COLO668 (cell line): Measurements from ENCODE around the gene GALNT6.
"Not testable (repeated sequence)": the region's sequence is repeated elsewhere in the genome, so short reads cannot be mapped to it uniquely, and the experiment has no call there.

Source experiments
- DNase-seq: peaks from one replicate; lab custom pipeline; 2025; ENCODE audit not compliant: unreplicated experiment; lab: John Stamatoyannopoulos, UW

The GALNT6 gene

DNA sequence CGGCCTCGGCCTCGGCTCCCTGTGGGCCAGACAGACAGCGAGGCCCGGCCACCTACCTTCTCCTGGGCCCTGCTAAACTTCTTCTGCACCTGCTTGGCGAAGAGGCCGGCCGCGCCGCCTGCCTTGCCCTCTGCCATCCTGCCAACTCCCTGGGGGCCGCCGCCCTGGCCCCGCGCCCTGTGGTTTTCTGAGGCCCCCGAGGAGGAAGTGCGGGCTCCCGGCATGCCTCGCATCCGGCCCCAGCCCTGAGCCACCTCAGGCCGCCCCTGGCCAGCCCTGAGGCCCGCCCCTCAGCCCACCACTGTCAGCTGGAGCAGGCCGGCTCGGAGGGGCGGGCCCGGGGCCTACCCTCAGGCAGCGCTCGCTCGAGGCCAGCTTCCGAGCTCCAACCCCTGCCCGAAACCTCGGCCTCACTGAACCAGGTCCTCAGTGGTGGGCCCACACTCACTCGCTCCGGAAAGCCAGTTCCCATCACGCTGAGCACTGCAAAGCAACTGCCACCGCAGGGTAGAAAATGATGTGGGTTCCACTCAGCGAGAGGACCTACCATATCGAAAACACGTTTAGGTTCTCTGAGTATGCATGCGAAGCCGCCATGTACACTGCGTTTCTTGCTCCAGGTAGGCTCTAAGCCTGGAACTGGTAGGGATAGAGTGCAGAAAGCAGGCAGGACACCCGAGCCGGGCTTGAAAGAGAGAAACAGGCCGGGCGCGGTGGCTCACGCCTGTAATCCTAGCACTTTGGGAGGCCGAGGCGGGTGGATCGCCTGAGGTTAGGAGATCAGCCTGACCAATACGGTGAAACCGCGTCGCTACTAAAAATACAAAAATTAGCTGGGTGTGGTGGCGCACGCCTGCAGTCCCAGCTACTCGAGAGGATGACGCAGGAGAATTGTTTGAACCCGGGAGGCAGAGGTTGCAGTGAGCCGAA, 67.0 kb downstream of the GALNT6 start, which contains the start of gene BIN2:
Gene BIN2, minus strand, starts transcription at position 209 of the 930 bp plus-strand sequence. Its CDS starts 72 bp downstream, at position 137.
- no peak for DNase-seq

DNA sequence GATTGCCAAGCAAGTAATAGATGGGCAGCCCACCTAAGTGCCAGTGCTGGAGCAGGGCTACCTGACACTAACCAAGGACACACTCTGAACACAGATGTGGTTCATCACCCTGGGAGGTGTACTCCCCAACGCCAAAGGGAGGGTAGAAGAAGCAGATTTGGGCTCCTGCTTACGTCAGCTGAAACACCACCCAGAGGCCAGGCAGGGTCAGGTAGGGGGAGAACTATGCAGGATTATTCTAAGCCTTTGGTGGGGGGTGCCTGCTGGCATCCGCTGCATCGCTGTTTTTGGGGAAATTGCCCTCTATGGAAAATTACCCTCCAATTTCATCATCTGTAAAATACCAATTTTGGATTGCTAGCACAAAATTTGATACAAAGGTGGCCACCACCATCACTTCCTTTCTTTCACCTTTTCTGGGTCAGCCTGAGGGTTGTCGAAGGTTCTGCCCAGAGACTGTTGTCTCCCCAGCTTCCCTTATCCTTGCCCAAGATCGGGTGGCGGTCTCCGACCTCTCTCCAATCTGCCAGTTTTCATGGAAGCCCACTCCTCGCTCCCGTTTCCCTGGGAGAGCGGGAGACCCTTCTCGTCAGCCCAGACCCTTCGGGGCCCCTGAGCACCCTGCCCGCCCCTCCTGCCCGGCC, 67.8 kb downstream of the GALNT6 start:
- DNase-seq: no peak

DNA sequence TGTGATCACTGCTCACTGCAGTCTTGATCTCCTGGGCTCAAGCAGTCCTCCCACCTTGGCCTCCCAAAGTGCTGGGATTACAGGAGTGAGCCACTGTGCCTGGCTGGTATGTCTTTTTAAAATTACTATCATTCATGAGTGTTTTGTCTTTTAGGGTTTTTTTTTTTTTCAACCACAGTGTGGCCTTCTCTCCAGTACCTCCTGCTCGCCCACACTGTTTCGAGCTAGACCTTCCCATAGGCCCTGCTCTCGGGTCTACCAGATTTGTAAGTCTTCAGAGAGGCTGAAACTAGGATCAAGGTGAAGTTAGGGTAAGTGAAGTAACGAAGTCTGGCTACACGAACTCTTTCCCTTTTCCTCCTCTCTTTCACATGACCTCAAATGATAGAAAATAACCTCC, 68.8 kb downstream of the GALNT6 start:
- DNase-seq: no peak

DNA sequence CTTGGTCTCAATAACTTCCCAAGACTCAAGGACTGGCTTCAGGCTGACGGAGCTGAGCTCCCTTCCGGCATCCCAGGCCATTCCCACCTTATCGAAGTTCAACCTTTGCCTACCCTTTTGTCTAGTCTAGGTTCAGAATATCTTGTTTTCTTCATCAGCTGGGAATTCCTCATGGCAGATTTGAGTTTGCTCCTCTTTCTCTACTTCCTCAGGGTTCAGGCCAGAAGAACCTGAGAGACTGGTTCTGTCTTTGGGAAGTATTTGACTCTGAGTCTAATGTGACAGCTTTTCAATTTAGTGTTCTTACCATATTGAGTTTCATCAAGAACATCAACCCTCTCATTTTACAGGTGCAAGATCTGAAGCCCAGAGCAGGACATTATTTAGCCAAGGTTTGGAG, 69.3 kb downstream of the GALNT6 start:
- DNase-seq: no peak

DNA sequence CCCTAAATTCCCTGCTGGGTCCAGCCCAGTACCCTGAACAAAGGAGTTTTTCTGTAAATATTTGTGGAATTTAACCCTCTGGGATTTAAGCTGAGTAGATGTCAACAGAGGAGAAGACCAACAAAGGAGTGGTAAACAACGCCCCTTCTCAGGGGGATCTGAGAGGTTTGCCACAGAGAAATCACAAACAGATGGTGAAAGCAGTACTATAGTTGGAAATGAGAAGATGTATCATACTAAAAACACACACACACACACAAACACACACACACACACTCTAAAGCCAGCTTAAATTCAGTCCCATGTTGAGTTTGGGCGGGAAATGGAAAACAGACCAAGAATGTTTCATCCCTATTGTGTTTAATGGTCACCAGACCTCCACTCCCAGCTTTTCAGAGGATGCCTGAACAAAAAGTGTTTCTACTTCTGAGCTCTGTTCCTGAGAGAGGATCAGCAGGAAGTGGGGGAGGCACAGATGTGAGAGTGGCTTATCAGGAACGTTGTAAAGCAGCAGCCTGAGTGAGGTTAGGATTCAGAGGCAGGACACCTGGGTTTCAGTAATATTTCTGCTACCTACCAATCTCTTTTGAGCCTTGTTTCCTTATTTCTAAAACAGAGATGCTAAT, 70.4 kb downstream of the GALNT6 start:
- DNase-seq: no peak

DNA sequence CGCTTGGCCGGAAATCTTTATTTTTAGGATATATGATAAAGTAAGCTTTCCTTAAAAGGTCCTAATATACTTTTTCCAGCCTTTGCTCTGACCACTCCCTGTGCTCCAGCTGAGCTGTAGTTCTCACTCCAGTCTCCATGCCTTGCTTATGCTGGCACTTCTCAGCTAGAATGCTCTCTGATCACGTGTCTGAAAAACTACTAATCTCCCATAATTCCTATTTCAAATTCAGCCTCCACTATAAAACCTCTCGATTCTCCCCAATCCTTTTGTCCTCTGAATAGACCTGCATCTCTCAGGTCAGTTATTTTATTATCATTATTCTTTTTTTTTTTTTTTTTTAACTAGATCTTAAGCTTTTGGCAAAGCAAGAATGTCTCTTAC, 70.9 kb downstream of the GALNT6 start:
- DNase-seq: no peak

DNA sequence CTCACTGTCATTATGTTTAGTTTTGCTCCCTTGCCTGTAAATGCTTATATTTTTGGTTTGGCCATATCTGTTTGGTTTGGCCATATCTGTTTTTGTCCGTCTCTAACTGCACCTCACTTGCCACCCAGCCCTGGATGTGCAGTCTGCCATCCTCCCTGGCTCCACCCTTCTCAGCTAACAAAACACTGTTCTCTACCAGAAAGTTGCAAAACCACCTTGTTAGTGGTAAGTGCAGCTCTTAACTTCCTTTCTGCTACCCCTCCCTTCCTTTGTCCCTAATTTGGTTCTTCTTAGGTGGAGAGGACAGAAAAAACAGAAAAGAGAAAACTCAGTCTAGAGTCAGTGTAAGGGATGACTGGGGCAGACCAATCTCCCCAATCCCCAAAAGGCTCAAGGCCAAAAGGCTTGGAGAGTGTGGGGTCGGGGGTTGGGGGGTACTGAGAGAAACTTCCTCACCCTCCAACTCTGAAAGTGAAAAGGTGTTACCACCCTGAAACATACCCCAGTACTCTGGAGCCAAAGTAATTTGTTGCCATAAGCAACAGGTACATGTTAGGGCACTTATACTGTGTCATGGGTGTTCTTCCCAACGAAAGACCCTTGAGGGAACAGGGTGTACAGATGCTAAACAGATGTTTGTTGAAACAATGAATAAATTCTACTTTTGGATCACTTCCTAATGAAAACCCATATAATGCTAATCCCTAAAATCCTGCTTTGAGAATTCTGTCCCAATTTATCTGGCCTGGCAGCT, 72.2 kb downstream of the GALNT6 start:
- no peak for DNase-seq

DNA sequence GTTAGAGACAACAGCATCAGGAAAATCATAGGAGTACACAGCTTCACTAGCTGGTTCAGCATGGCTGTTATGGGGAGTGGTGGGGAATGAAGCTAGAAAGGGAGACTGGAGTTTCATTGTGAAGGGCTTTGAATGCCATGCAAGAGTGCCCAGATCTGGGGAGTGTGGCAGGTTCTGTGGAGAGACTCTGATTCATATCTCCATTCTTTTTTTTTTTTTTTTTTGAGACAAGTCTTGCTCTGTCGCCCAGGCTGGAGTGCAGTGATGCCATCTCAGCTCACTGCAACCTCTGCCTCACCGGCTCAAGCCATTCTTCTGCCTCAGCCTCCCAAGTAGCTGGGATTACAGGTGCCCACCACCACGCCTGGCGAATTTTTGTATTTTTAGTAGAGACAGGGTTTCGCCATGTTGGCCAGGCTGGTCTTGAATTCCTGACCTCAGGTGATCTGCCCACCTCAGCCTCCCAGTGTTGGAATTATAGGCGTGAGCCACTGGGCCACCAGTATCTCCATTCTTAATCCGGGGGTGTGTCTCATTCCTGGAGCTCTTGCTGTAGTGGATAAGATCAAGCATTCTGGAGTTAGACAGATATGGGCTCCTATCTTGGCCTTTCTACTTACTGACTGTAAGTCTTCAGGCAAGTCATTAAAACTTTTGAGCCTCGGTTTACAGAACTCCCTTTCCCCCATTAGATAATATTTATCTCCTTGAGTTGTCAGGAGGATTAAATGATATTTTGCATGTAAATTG, 73.0 kb downstream of the GALNT6 start:
- not testable (repeated sequence) for DNase-seq

DNA sequence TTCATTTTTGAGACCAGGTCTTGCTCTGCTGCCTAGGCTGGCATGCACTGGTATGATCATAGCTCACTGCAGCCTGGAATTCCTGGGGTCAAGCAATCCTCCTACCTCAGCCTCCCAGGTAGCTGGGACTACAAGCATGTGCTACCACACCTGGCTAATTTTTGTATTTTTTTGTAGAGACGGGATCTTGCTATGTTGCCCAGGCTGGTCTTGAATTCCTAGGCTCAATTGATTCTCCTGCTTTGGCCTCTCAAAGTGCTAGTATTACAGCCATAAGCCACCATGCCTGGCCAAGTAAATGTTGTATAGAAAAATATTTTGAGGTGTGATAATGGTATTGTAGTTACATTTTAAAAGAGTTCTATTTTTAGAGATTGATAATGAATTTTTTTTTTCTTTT, 79.8 kb downstream of the GALNT6 start:
- no peak for DNase-seq

DNA sequence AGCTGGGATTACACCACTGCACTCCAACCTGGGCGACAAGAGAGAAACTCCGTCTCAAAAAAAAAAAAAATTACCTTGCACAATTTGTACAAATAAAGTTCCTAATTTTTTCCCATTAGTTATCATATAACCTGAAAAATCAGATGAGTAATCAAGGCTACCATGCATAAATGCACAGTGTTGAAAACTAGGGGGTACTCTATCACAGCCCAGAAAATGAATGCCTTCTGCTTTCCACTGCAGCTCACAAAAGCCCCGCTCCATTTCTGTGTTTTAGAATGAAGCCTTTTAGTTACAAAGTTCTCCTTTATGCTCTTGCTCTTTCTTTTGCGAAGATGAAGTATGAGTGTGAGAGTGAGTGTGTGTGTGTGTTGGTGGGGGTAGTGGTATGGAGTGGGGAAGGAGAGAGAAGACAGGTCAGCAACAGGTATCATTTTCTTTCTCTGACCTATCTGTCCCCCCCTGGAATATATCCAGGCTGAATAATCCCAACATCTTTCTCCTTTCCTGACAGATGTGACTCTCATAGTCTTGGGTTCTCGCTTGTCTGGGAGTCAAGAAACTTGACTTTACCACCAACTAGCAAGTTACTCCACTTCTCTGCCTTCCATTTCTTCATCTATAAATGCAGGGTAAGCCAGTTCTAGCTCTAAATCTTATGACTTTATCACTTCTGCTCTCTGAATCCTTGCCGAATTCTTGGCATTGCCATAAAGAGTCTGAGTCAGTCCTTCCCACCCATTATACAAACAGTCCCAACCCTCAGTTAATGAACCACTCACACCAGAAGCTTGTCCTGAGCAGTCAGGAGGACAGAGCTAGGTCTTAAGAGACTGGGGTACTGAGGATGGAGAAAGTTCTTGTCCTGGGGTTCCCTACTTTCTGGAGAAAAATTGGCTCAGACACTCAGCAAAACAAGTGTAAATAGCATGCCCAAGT, 83.3 kb downstream of the GALNT6 start:
- DNase-seq: no peak

DNA sequence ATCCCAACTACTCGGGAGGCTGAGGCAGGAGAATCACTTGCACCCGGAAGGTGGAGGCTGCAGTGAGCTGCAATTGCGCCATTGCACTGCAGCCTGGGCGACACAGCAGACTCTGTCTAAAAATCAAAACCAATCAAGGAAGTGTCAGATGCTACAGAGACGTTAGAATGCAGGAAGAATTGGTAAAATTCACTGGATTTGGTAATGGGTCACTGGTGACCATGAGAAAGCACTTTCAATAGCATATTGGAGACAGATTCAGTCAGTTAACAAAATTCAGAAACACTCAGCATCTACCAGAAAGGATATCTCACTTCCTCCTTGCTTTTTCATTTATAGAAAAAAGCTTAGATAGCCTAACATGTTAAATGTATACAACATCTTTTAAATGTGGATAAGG, 84.7 kb downstream of the GALNT6 start:
- no peak for DNase-seq
